Neural cell (in vitro differentiated cells): ENCODE data around the gene TOR3A.

Experiments
- EZH2 ChIP-seq: fragments of 200-600, 300-800 bp; shearing (Covaris generic), sonication (generic); IDR thresholded peaks from 2 replicates; pipeline ENCODE4 v1.6.1; 2014; ENCODE audit warnings: antibody characterized with exemption, low read length, borderline replicate concordance, mild to moderate bottlenecking; ENCODE audit not compliant: insufficient read depth, poor library complexity, severe bottlenecking
- MXI1 ChIP-seq: fragments of 450-650 bp; conservative IDR thresholded peaks from 2 replicates; pipeline ENCODE4 v1.6.1; 2014; ENCODE audit warnings: antibody characterized with exemption, mild to moderate bottlenecking; ENCODE audit not compliant: poor library complexity, severe bottlenecking
- TF ChIP-seq, protein P1 (sequence below): fragments of 450-650 bp; IDR thresholded peaks from 2 replicates; pipeline ENCODE4 v1.5.1; 2014; ENCODE audit warnings: antibody characterized with exemption, mild to moderate bottlenecking, moderate library complexity; ENCODE audit not compliant: poor library complexity, severe bottlenecking

DNA sequence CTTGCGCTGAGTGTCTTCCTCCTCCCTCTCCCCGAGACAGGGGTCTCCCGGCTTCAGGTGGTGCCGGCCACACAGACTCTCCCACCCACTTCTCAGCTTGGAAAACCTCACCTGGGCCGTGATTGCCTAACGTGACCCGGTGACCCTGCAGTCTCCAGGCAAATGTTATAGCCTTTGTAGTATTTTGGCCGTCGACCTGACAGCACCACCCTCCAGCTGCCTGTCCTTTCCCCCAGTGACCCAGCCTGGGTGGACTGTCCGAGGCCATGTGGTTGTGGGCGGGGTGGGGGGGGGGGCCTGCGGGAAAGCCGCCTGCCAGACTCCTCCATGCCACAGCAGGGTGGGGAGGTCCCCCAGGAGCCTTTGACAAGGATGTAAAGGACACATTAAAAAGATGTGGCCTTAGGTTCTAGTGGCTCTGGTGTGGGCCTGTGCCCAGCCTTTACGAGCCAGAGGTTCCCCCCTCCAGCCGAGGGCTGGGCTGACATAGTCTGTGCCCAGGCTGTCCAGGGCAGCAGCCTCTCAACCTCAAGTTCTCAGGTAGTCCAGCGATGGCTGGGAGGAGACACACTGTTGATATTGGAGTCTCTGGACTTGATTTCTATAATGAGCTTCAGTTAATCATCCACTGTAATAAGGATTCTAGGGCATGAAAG is 8.1 kb downstream of the TOR3A start:
- no peak for TF ChIP-seq EZH2
- no peak for TF ChIP-seq MXI1
- TF ChIP-seq, protein P1, sequence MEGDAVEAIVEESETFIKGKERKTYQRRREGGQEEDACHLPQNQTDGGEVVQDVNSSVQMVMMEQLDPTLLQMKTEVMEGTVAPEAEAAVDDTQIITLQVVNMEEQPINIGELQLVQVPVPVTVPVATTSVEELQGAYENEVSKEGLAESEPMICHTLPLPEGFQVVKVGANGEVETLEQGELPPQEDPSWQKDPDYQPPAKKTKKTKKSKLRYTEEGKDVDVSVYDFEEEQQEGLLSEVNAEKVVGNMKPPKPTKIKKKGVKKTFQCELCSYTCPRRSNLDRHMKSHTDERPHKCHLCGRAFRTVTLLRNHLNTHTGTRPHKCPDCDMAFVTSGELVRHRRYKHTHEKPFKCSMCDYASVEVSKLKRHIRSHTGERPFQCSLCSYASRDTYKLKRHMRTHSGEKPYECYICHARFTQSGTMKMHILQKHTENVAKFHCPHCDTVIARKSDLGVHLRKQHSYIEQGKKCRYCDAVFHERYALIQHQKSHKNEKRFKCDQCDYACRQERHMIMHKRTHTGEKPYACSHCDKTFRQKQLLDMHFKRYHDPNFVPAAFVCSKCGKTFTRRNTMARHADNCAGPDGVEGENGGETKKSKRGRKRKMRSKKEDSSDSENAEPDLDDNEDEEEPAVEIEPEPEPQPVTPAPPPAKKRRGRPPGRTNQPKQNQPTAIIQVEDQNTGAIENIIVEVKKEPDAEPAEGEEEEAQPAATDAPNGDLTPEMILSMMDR, result no peak
